RWPE2 (cell line): Measurements from ENCODE around the gene TMTC4.
"Not testable (repeated sequence)": the region's sequence is repeated elsewhere in the genome, so short reads cannot be mapped to it uniquely, and the experiment has no call there.

ENCODE experiments used
- ATAC-seq: fragments of 200-7000 bp; cut with Tn5 transposase; 3 replicates; pipeline ENCODE4 v1.9.1; 2021; ENCODE audit warnings: low read depth
- DNase-seq: peaks from one replicate; pipeline ENCODE4 v3.0.0-alpha.2; 2020; ENCODE audit warnings: low spot score
- H3K27ac ChIP-seq: fragments of 450-650 bp; 2 replicates; pipeline ENCODE4 v1.5.1; 2017; ENCODE audit warnings: mild to moderate bottlenecking; ENCODE audit not compliant: poor library complexity, severe bottlenecking
- H3K27me3 ChIP-seq: fragments of 250-450 bp; sonication (Bioruptor Pico); 2 replicates; pipeline ENCODE4 v1.5.1; 2021; ENCODE audit warnings: mild to moderate bottlenecking, moderate library complexity; ENCODE audit not compliant: insufficient read depth, poor library complexity, severe bottlenecking
- H3K36me3 ChIP-seq: fragments of 250-450 bp; sonication (Bioruptor Pico); 2 replicates; pipeline ENCODE4 v1.5.1; 2020; ENCODE audit warnings: low read depth, mild to moderate bottlenecking, moderate library complexity
- H3K4me1 ChIP-seq: fragments of 250-450 bp; sonication (Bioruptor Pico); 2 replicates; pipeline ENCODE4 v1.5.1; 2021; ENCODE audit warnings: mild to moderate bottlenecking, moderate library complexity; ENCODE audit not compliant: insufficient read depth, poor library complexity, severe bottlenecking
- H3K4me3 ChIP-seq: fragments of 250-450 bp; sonication (Bioruptor Pico); 2 replicates; pipeline ENCODE4 v1.5.1; 2021; ENCODE audit warnings: mild to moderate bottlenecking, moderate library complexity; ENCODE audit not compliant: severe bottlenecking
- H3K9me3 ChIP-seq: fragments of 250-450 bp; sonication (Bioruptor Pico); 2 replicates; pipeline ENCODE4 v1.5.1; 2021; ENCODE audit warnings: mild to moderate bottlenecking, moderate library complexity; ENCODE audit not compliant: severe bottlenecking
- TF ChIP-seq, protein P1 (sequence below): fragments of 450-650 bp; IDR thresholded peaks from one replicate; pipeline ENCODE4 v1.5.1; 2017; ENCODE audit warnings: mild to moderate bottlenecking, moderate library complexity; ENCODE audit not compliant: poor library complexity, severe bottlenecking

The TMTC4 gene

DNA sequence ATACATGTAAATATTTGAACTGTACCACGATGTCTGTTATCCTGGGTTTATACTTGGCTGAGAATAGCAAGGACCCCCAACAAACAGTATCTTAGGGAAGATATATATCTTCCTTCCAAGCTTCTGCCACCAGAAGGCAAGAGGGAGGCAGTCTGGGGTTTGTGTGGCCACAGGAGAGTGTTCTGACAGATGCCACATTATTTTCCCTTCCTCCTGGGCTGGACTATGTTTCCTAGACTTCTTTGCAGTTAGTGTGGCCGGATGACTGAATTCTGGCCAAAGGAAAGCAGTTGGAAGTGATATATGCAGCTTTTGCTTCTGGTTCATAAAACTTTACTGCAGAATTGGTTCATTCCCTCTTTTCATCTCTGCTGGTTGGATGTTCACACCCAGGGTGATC is 39.9 kb upstream of the TMTC4 start:
- Histone ChIP-seq H3K4me1 (no peaks in the 10 kb centered on the region), H3K27ac (no peak overlapping the region), H3K27me3 (peaks cover 3% of the 10 kb centered on the region), H3K4me3 (no peak overlapping the region), H3K9me3 (no peaks in the 10 kb centered on the region), H3K36me3 (no peaks in the 10 kb centered on the region)
- ATAC-seq (no peak), DNase-seq (no peak)
- TF ChIP-seq, protein P1, sequence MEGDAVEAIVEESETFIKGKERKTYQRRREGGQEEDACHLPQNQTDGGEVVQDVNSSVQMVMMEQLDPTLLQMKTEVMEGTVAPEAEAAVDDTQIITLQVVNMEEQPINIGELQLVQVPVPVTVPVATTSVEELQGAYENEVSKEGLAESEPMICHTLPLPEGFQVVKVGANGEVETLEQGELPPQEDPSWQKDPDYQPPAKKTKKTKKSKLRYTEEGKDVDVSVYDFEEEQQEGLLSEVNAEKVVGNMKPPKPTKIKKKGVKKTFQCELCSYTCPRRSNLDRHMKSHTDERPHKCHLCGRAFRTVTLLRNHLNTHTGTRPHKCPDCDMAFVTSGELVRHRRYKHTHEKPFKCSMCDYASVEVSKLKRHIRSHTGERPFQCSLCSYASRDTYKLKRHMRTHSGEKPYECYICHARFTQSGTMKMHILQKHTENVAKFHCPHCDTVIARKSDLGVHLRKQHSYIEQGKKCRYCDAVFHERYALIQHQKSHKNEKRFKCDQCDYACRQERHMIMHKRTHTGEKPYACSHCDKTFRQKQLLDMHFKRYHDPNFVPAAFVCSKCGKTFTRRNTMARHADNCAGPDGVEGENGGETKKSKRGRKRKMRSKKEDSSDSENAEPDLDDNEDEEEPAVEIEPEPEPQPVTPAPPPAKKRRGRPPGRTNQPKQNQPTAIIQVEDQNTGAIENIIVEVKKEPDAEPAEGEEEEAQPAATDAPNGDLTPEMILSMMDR: no peak

DNA sequence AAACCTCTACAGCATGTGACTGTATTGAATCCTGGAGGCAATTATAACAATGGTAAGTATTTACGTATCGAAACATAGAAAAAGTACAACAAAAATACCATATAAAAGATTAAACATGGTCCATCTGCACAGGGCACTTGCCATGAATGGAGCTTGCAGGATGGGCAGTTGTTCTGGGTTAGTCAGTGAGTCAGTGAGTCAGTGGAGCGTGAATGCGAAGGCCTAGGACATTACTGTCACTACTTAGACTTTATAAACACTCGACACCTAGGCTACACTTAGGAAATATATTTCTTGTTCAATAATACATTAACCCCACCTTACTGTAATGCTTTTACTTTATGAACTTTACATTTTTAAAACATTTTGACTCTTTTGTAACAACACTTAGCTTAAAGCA is 35.6 kb upstream of the TMTC4 start:
- no peak overlapping the region for H3K27ac ChIP-seq
- DNase-seq (no peak), ATAC-seq (no peak)
- no peaks in the 10 kb centered on the region for H3K27me3 ChIP-seq
- no peak overlapping the region for H3K4me3 ChIP-seq
- no peaks in the 10 kb centered on the region for H3K36me3 ChIP-seq
- TF ChIP-seq, protein P1: no peak
- no peaks in the 10 kb centered on the region for H3K9me3 ChIP-seq
- H3K4me1 ChIP-seq: no peaks in the 10 kb centered on the region

DNA sequence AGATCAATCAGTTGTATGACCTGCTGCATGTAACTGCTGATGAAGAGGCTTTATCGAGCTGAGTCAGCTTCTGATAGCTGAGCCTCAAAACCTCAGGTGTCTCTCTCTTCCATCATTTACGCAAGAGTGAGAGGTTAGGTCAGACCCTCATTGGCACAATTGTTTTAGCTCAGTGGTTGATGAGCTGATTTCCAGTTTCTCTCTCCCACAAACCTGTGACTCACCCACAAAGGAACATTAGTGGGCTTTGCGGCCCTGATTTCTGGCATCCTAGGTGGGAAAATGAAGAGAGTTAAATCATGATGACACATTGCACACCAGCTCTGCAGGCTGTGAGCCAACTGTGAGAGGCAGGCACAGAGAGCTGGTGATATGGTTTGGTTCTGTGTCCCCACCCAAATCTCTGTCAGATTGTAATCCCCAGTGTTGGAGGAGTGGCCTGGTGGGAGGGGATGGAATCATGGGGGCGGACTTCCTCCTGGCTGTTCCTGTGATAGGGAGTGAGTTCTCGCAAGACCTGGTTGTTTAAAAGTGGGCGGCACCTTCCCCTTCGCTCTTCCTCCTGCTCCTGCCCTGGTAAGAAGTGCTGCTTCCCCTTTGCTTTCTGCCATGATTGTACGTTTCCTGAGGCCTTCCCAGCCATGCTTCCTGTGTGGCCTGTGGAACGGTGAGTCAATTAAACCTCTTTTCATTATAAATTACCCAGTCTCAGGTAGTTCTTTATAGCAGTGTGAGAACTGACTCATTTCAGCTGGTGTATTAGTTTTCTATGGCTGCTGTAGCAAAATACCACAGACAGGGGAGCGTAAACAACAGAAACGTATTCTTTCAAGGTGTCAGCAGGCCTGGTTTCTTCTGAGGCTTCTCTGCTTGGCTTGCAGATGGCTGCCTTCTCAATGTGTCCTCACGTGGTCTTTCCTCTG is 33.5 kb upstream of the TMTC4 start:
- Histone ChIP-seq H3K9me3 (no peaks in the 10 kb centered on the region), H3K27me3 (no peaks in the 10 kb centered on the region), H3K36me3 (no peaks in the 10 kb centered on the region), H3K4me3 (no peak overlapping the region), H3K27ac (no peak overlapping the region), H3K4me1 (no peaks in the 10 kb centered on the region)
- TF ChIP-seq, protein P1: no peak
- DNase-seq (no peak), ATAC-seq (no peak)

DNA sequence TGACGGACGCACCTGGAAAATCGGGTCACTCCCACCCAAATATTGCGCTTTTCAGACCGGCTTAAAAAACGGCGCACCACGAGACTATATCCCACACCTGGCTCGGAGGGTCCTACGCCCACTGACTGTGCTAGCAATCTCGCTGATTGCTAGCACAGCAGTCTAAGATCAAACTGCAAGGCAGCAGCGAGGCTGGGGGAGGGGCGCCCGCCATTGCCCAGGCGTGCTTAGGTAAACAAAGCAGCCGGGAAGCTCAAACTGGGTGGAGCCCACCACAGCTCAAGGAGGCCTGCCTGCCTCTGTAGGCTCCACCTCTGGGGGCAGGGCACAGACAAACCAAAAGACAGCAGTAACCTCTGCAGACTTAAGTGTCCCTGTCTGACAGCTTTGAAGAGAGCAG is 23.7 kb upstream of the TMTC4 start:
- H3K4me1 ChIP-seq, H3K4me3 ChIP-seq, H3K9me3 ChIP-seq, H3K36me3 ChIP-seq, ATAC-seq, H3K27me3 ChIP-seq, H3K27ac ChIP-seq, DNase-seq: not testable (repeated sequence)

DNA sequence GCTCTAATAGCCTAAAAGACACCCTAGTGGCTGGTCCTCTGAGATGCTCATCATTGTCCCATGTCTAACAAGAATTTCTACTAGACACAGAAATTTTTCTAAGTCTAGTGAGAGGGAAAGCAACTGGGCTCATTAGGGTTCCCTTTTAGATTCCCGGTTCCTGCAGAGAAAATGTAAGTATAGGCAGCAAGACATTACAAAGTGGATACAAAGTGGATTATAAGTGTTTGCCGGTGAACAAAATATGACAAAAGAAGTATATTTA is 20.8 kb upstream of the TMTC4 start:
- ATAC-seq (no peak), DNase-seq (no peak)
- Histone ChIP-seq H3K4me1 (no peaks in the 10 kb centered on the region), H3K36me3 (no peaks in the 10 kb centered on the region), H3K4me3 (no peak overlapping the region), H3K27me3 (no peaks in the 10 kb centered on the region), H3K27ac (no peak overlapping the region), H3K9me3 (no peaks in the 10 kb centered on the region)
- TF ChIP-seq, protein P1: no peak
